Liver (tissue), 9 donors: ENCODE results near the gene MAGI1. TPM values are rescaled to one million over a fixed set of nuclear protein-coding genes. Genes with fewer than 3 reads are reported as not detected.

Experiments
- DNase-seq: peaks from one replicate; pipeline ENCODE4 v3.0.0-alpha.2; 2017; ENCODE audit warnings: low spot score
- H3K27ac ChIP-seq, 2 donors: one replicate each; pipeline ENCODE4 v1.7.0; 2013; ENCODE audit warnings: inconsistent platforms in 2 of 2, low read length in 2 of 2, control low read depth in 1 of 2, low read depth in 1 of 2, mild to moderate bottlenecking in 1 of 2
- H3K27me3 ChIP-seq, 4 donors: one replicate each; pipeline versions ENCODE4 v1.6.1 to v1.7.0; 2013; ENCODE audit warnings: low read length in 3 of 4, inconsistent platforms in 1 of 4, mild to moderate bottlenecking in 1 of 4, moderate library complexity in 1 of 4; ENCODE audit not compliant: control insufficient read depth in 4 of 4, insufficient read depth in 4 of 4
- H3K36me3 ChIP-seq, 4 donors: one replicate each; pipeline versions ENCODE4 v1.6.1 to v1.7.0; 2013; ENCODE audit warnings: low read length in 3 of 4, mild to moderate bottlenecking in 3 of 4, low read depth in 1 of 4, moderate library complexity in 1 of 4; ENCODE audit not compliant: control insufficient read depth in 4 of 4, insufficient read depth in 3 of 4
- H3K4me1 ChIP-seq, 4 donors: one replicate each; pipeline versions ENCODE4 v1.6.1 to v1.7.0; 2013; ENCODE audit warnings: low read length in 3 of 4, mild to moderate bottlenecking in 3 of 4, moderate library complexity in 1 of 4; ENCODE audit not compliant: control insufficient read depth in 4 of 4, insufficient read depth in 4 of 4
- H3K4me3 ChIP-seq, 3 donors: one replicate each; pipeline versions ENCODE4 v1.6.1 to v1.7.0; 2013; ENCODE audit warnings: low read length in 3 of 3, control low read depth in 1 of 3, low read depth in 1 of 3, mild to moderate bottlenecking in 1 of 3
- H3K9ac ChIP-seq, 2 donors: one replicate each; pipeline ENCODE4 v1.7.0; 2013; ENCODE audit warnings: low read length in 2 of 2, mild to moderate bottlenecking in 2 of 2, moderate library complexity in 2 of 2, control low read depth in 1 of 2, low read depth in 1 of 2
- H3K9me3 ChIP-seq, 4 donors: one replicate each; pipeline versions ENCODE4 v1.6.1 to v1.7.0; 2013; ENCODE audit warnings: low read length in 3 of 4; ENCODE audit not compliant: control insufficient read depth in 4 of 4
- ATF3 ChIP-seq: IDR thresholded peaks from 2 replicates; pipeline ENCODE4 v1.6.1; 2016; ENCODE audit warnings: antibody characterized with exemption
- CTCF ChIP-seq: fragments of 150-350 bp; IDR thresholded peaks from 2 replicates; pipeline ENCODE4 v1.5.1; 2017; ENCODE audit warnings: improper control_type of control experiment, low read depth, low read length; ENCODE audit not compliant: missing input control
- EGR1 ChIP-seq, 2 donors: IDR thresholded peaks; 2 replicates each; pipeline ENCODE4 v1.6.1; 2016 to 2018; ENCODE audit warnings: antibody characterized with exemption in 2 of 2, low read depth in 2 of 2
- FOXA1 ChIP-seq: IDR thresholded peaks from 2 replicates; pipeline ENCODE4 v1.6.1; 2016; ENCODE audit warnings: antibody characterized with exemption
- FOXA2 ChIP-seq: IDR thresholded peaks from 2 replicates; pipeline ENCODE4 v1.6.1; 2016; ENCODE audit warnings: antibody characterized with exemption
- GABPA ChIP-seq, 2 donors: IDR thresholded peaks in 1 of 2; conservative IDR thresholded peaks in 1 of 2; 2 replicates each; pipeline ENCODE4 v1.6.1; 2016; ENCODE audit warnings: antibody characterized with exemption in 2 of 2, mild to moderate bottlenecking in 1 of 2, moderate library complexity in 1 of 2
- HNF4A ChIP-seq, 2 donors: conservative IDR thresholded peaks; 2 replicates each; pipeline ENCODE4 v1.6.1; 2016; ENCODE audit warnings: antibody characterized with exemption in 2 of 2, mild to moderate bottlenecking in 2 of 2
- HNF4G ChIP-seq: IDR thresholded peaks from 2 replicates; pipeline ENCODE4 v1.6.1; 2016; ENCODE audit warnings: antibody characterized with exemption
- JUND ChIP-seq, 2 donors: IDR thresholded peaks; 2 replicates each; pipeline ENCODE4 v1.6.1; 2016; ENCODE audit warnings: antibody characterized with exemption in 2 of 2
- MAX ChIP-seq: IDR thresholded peaks from 2 replicates; pipeline ENCODE4 v1.6.1; 2016; ENCODE audit warnings: antibody characterized with exemption
- RAD21 ChIP-seq, 2 donors: IDR thresholded peaks; 2 replicates each; pipeline ENCODE4 v1.6.1; 2016; ENCODE audit warnings: antibody characterized with exemption in 2 of 2, mild to moderate bottlenecking in 2 of 2
- REST ChIP-seq: IDR thresholded peaks from 2 replicates; pipeline ENCODE4 v1.6.1; 2016; ENCODE audit warnings: antibody characterized with exemption, mild to moderate bottlenecking
- RXRA ChIP-seq, 2 donors: IDR thresholded peaks; 2 replicates each; pipeline ENCODE4 v1.6.1; 2017 to 2018; ENCODE audit warnings: antibody characterized with exemption in 2 of 2, mild to moderate bottlenecking in 1 of 2
- SP1 ChIP-seq: IDR thresholded peaks from 2 replicates; pipeline ENCODE4 v1.6.1; 2018; ENCODE audit warnings: antibody characterized with exemption, mild to moderate bottlenecking
- YY1 ChIP-seq: IDR thresholded peaks from 2 replicates; pipeline ENCODE4 v1.6.1; 2016; ENCODE audit warnings: antibody characterized with exemption, mild to moderate bottlenecking
- ZBTB33 ChIP-seq: IDR thresholded peaks from 2 replicates; pipeline ENCODE4 v1.6.1; 2016; ENCODE audit warnings: antibody characterized with exemption
- WGBS: extraction: QIAGEN DNeasy Blood & Tissue Kit; methylation state at CpG from one replicate; pipeline ENCODE4 v1.1.7; 2013; 5-methylcytosine and 5-hydroxymethylcytosine counted together
- polyA plus RNA-seq, 2 donors: library from polyadenylated mRNA; stranded (reverse) in 1 of 2; unstranded in 1 of 2; fragments of 200-250 nt in 1 of 2; fragments of >200 nt in 1 of 2; fragmentation: Nextera tagmentation in 1 of 2; extraction: Ambion mirVana in 1 of 2; gene quantifications; one replicate each; pipeline versions ENCODE4 v1.2.1 to v1.2.3, GENCODE V29; 2013 to 2015
- total RNA-seq, 2 donors: library from RNA; depleted of rRNA; stranded (reverse); fragments of >200 nt; gene quantifications; one replicate each; pipeline ENCODE4 v1.2.3, GENCODE V29; 2014
- donor health status: healthy.
- donor health status: healthy.
- donor health status: healthy.
- donor health status: healthy.
- donor health status: healthy.

MAGI1 gene
- total and polyA plus RNA-seq, 4 donors = 9.6 to 68.8 (median 14.0) TPM

GRCh38 chr3:65569845-65570405 is 468.8 kb downstream of the MAGI1 start (continued):
- TF ChIP-seq ZBTB33 (no peak), YY1 (no peak), CTCF (no peak), FOXA2 (no peak), HNF4G (no peak)

- Histone ChIP-seq H3K4me3 (no peak overlapping the region), H3K9ac (no peak overlapping the region), H3K9me3 (peaks cover 0 to 3% (median 0%) of the 10 kb centered on the region in 4 donors), H3K27me3 (no peaks in the 10 kb centered on the region), H3K4me1 (peaks cover 0 to 8% (median 3%) of the 10 kb centered on the region in 4 donors), H3K27ac (no peak overlapping the region), H3K36me3 (no peaks in the 10 kb centered on the region)
- no peak for TF ChIP-seq ATF3
- no peak for TF ChIP-seq ZBTB33
- no peak for TF ChIP-seq REST
- no peak for TF ChIP-seq FOXA1
- TF ChIP-seq HNF4A (conservative IDR thresholded peaks at IDR 0.05) = no peak
- TF ChIP-seq YY1 = no peak
- TF ChIP-seq MAX = no peak
- TF ChIP-seq SP1 = no peak
- TF ChIP-seq HNF4G = no peak
- no peak for TF ChIP-seq RAD21 (IDR thresholded peaks at IDR 0.05)
- TF ChIP-seq JUND (IDR thresholded peaks at IDR 0.05) = no peak
- no peak for TF ChIP-seq RXRA (IDR thresholded peaks at IDR 0.05)
- no peak for TF ChIP-seq GABPA (IDR thresholded peaks at IDR 0.05 in 1 of 2, conservative IDR thresholded peaks at IDR 0.05 in 1 of 2)
- TF ChIP-seq FOXA2 = no peak
- no peak for TF ChIP-seq EGR1 (IDR thresholded peaks at IDR 0.05; ENCODE audit: low read depth in 2 of 2)
- no peak for TF ChIP-seq CTCF
- no peak for DNase-seq
- 96% methylated on average over 1 of the region's 1 CpG for WGBS
Observed at GRCh38 chr3:65569129-65569528, 469.6 kb downstream of the MAGI1 start.
